ENCODE measurements around the gene P4HB. TPM values are rescaled to one million over a fixed set of nuclear protein-coding genes. Genes with fewer than 3 reads are reported as not detected.

The P4HB gene
- polyA plus RNA-seq, 1 donor from 2014 or later: 177 TPM

DNA sequence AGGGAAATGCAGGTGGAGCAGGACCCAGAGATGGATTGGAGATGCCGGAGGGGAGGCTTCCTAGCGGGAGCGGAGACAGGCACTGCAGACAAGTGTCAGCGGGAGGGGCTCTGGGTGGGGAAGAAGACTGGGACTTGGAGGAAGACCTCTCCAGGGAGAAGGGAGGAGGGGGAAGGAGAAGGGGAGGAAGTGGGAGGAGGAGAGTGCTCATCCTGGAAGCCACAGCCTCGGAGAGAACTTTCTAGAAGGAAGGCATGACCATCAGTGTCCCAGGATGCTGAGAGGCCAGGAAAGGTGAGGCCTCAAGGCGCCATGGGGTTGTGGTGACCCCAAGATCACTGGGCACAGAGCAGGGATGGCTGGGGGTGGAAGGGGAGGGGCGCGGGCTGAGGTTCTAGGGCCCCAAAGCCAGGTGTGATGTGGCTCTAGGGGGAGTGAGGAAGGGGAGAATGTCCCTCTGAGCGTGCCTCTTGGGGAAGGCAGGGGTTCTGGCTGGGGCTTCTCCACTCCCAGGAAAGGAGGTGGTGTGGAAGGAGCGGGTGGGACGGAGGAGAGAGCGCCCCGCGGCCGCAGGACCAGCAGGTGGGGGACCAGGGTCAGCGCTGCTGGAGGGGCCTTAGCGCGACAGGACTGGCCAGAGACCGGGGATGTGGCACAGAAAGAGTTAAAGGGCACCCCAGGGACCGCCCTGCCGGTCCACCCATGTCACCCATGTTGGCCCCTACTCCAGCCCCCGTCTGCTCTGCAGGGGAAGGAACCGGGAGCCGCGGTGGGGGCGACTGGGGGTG is 57.3 kb downstream of the P4HB start:
- Mint-ChIP-seq H3K36me3 (no peaks in the 10 kb centered on the region), H3K27ac (no peak overlapping the region), H3K27me3 (peaks cover 26% of the 10 kb centered on the region), H3K4me3 (peak overlapping the region in 1 of 4 donors; percentile 54), H3K9me3 (peaks cover 0 to 3% (median 0%) of the 10 kb centered on the region in 3 donors), H3K4me1 (no peaks in the 10 kb centered on the region)

DNA sequence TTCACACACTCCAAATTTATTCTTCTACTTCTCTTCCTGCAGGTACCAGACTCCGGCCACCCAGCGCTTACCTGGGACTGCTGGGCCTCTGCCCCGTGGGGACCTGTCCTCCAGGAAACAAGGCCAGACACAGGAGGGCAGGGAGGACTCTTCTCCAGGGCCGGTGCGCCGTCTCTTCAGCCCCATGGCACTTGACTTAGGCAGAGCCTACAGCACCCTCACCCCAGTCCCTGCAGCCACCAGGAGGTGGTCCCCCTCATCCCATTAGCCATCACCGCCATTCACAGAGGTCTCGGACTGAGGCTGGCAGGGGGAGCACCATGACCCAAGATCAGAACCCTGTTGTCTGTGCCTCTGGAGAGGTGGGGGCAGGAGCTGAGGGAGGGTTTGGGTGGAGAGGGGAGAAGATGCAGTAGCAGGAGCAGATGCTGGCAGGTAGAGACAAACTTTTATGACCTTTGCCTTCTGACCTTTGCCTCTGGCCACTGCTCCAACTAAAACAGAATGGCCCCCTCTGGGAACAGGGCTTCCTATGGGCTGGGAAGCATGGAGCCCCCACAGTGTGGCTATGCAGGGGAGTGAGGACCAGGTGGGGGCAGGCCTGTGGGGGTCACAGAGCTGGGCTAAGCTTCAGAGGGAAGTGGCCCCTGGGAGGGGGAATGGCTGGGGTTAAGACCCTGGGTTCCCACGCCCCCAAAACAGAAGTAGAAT is 58.1 kb downstream of the P4HB start:
- no peak overlapping the region for H3K4me3 Mint-ChIP-seq
- H3K27me3 Mint-ChIP-seq: peaks cover 24% of the 10 kb centered on the region
- no peak overlapping the region for H3K27ac Mint-ChIP-seq
- no peaks in the 10 kb centered on the region for H3K36me3 Mint-ChIP-seq
- peaks cover 0 to 3% (median 0%) of the 10 kb centered on the region in 3 donors for H3K9me3 Mint-ChIP-seq
- H3K4me1 Mint-ChIP-seq: no peaks in the 10 kb centered on the region

GRCh38 chr17:81801327-81801726 is 59.0 kb downstream of the P4HB start:
- Mint-ChIP-seq H3K36me3 (no peaks in the 10 kb centered on the region), H3K4me1 (no peaks in the 10 kb centered on the region), H3K27ac (no peak overlapping the region), H3K27me3 (peaks cover 24% of the 10 kb centered on the region), H3K9me3 (peaks cover 0 to 3% (median 0%) of the 10 kb centered on the region in 3 donors), H3K4me3 (no peak overlapping the region)

DNA sequence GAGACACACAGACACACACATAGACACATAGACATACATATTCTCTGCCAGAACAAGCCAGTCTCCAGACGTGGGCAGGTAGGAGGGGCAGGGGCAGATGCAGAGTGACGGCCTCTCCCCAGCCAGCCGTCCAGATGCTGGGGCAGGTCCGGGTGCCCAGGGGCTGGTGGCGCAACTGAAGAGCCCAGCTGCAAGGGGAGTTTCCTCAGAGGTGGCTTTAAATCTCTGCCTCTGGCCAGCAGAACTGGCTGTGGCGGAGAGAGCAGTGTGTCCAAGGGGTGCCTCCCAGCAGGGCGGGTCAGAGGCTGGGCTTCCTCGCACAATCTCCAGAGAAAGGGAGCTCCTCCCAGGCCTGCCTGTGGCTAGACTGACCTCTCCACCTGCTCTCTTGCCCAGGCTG is 65.8 kb downstream of the P4HB start:
- H3K36me3 Mint-ChIP-seq: no peaks in the 10 kb centered on the region
- peaks cover 6% of the 10 kb centered on the region for H3K27me3 Mint-ChIP-seq
- no peak overlapping the region for H3K4me3 Mint-ChIP-seq
- H3K4me1 Mint-ChIP-seq: no peaks in the 10 kb centered on the region
- H3K27ac Mint-ChIP-seq: no peak overlapping the region
- H3K9me3 Mint-ChIP-seq: no peaks in the 10 kb centered on the region

DNA sequence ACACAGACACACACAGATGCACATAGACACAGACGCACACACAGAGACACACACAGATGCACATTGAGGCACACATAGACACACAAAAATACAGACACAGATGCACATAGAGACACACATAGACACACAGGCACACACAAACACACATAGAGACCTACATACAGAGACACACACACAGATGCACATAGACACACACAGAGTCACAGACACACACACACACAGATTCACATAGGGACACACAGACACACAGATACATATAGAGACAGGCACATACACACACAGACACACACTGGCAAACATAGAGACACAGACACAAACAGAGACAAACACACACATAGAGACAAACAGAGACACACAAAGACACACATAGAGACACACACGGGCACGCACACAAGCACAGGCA is 66.3 kb downstream of the P4HB start:
- Mint-ChIP-seq H3K27ac (no peak overlapping the region), H3K4me3 (no peak overlapping the region), H3K4me1 (no peaks in the 10 kb centered on the region), H3K36me3 (no peaks in the 10 kb centered on the region), H3K27me3 (peaks cover 5% of the 10 kb centered on the region), H3K9me3 (no peaks in the 10 kb centered on the region)

Other genes starting within 250 kb of the P4HB start
- gene NPLOC4, start 223.4 kb downstream of the P4HB start, polyA plus RNA-seq: 53.5 TPM
- 0.36 TPM for gene TSPAN10, start 223.3 kb downstream of the P4HB start, polyA plus RNA-seq
- gene PDE6G, start 204.0 kb downstream of the P4HB start, polyA plus RNA-seq: 1.5 TPM
- 77.7 TPM for gene OXLD1, start 193.9 kb downstream of the P4HB start, polyA plus RNA-seq
- 27.9 TPM for gene CCDC137, start 193.8 kb downstream of the P4HB start, polyA plus RNA-seq
- 33.2 TPM for gene ARL16, start 176.7 kb downstream of the P4HB start, polyA plus RNA-seq
- gene HGS, start 176.5 kb downstream of the P4HB start, polyA plus RNA-seq: 37.6 TPM
- gene MRPL12, start 157.2 kb downstream of the P4HB start, polyA plus RNA-seq: 63.7 TPM
- gene SLC25A10, start 148.3 kb downstream of the P4HB start, polyA plus RNA-seq: 2.4 TPM
- not detected for gene GCGR, start 56.4 kb downstream of the P4HB start, polyA plus RNA-seq
- 66.4 TPM for gene MCRIP1, start 27.2 kb downstream of the P4HB start, polyA plus RNA-seq
- not detected for gene PPP1R27, start 25.5 kb downstream of the P4HB start, polyA plus RNA-seq
- 163 TPM for gene ARHGDIA, start 10.8 kb upstream of the P4HB start, polyA plus RNA-seq
- gene ALYREF, start 31.1 kb upstream of the P4HB start, polyA plus RNA-seq: 22.5 TPM
- gene ANAPC11, start 31.2 kb upstream of the P4HB start, polyA plus RNA-seq: 266 TPM
- not detected for gene NPB, start 41.7 kb upstream of the P4HB start, polyA plus RNA-seq
- gene PCYT2, start 50.9 kb upstream of the P4HB start, polyA plus RNA-seq: 20.0 TPM
- gene SIRT7, start 57.6 kb upstream of the P4HB start, polyA plus RNA-seq: 31.6 TPM
- 1.6 TPM for gene MAFG, start 67.2 kb upstream of the P4HB start, polyA plus RNA-seq
- gene PYCR1, start 76.8 kb upstream of the P4HB start, polyA plus RNA-seq: 3.6 TPM
- not detected for gene MYADML2, start 86.7 kb upstream of the P4HB start, polyA plus RNA-seq
- gene NOTUM, start 100.7 kb upstream of the P4HB start, polyA plus RNA-seq: not detected
- gene ASPSCR1, start 117.1 kb upstream of the P4HB start, polyA plus RNA-seq: 30.8 TPM
- gene CENPX, start 162.3 kb upstream of the P4HB start, polyA plus RNA-seq: 47.7 TPM
- 5.3 TPM for gene LRRC45, start 162.8 kb upstream of the P4HB start, polyA plus RNA-seq
- not detected for gene RAC3, start 171.1 kb upstream of the P4HB start, polyA plus RNA-seq
- gene DCXR, start 177.2 kb upstream of the P4HB start, polyA plus RNA-seq: 88.3 TPM
- gene RFNG, start 191.3 kb upstream of the P4HB start, polyA plus RNA-seq: 4.1 TPM
- 122 TPM for gene GPS1, start 191.4 kb upstream of the P4HB start, polyA plus RNA-seq
- gene DUS1L, start 205.3 kb upstream of the P4HB start, polyA plus RNA-seq: 55.7 TPM
- gene FASN, start 237.7 kb upstream of the P4HB start, polyA plus RNA-seq: 2.9 TPM

Data from IgD-negative memory B cell (primary cell).